ENCODE data around the gene EPN3. TPM values are rescaled to one million over a fixed set of nuclear protein-coding genes. Genes with fewer than 3 reads are reported as not detected.

EPN3 gene
- total RNA-seq, 1 donor from 2014 or later: 0.24 TPM

GRCh38 chr17:50498021-50498874 lies 34.3 kb upstream of the EPN3 start:
- no peaks in the 10 kb centered on the region for H3K9me3 ChIP-seq (ENCODE audit: low read depth)
- no peak overlapping the region for H2AFZ ChIP-seq (replicated peaks)
- H3K36me3 ChIP-seq: no peaks in the 10 kb centered on the region
- H3K4me1 Mint-ChIP-seq: peaks cover 16% of the 10 kb centered on the region
- DNase-seq (ENCODE audit: low spot score): no peak
- H3K9ac ChIP-seq: no peak overlapping the region
- H3K9me3 Mint-ChIP-seq: no peaks in the 10 kb centered on the region
- H3K4me3 Mint-ChIP-seq: no peak overlapping the region
- TF ChIP-seq EZH2phosphoT487 (IDR thresholded peaks at IDR 0.05) (no peak), CTCF (IDR thresholded peaks at IDR 0.05) (no peak), EZH2 (IDR thresholded peaks at IDR 0.05) (no peak)
- H3K27me3 Mint-ChIP-seq (ENCODE audit: insufficient read depth, low read depth): peaks cover 10% of the 10 kb centered on the region
- H3K27me3 ChIP-seq: no peaks in the 10 kb centered on the region
- H3K27ac ChIP-seq: no peak overlapping the region
- H3K4me1 ChIP-seq: peaks cover under 1% of the 10 kb centered on the region
- no peak overlapping the region for H3K4me3 ChIP-seq
- H3K4me2 ChIP-seq: no peak overlapping the region
- H3K79me2 ChIP-seq (ENCODE audit: low read depth): no peaks in the 10 kb centered on the region
- no peak overlapping the region for H3K27ac Mint-ChIP-seq
- H3K36me3 Mint-ChIP-seq: no peaks in the 10 kb centered on the region
- peaks cover 5% of the 10 kb centered on the region for H3F3A ChIP-seq (ENCODE audit: low read depth)
- no peaks in the 10 kb centered on the region for H4K20me1 ChIP-seq (ENCODE audit: low read depth)

GRCh38 chr17:50499270-50499669 lies 33.3 kb upstream of the EPN3 start:
- no peaks in the 10 kb centered on the region for H3K9me3 Mint-ChIP-seq
- no peaks in the 10 kb centered on the region for H3K36me3 ChIP-seq
- no peaks in the 10 kb centered on the region for H3K27me3 ChIP-seq
- H4K20me1 ChIP-seq (ENCODE audit: low read depth): no peaks in the 10 kb centered on the region
- H3K4me2 ChIP-seq: no peak overlapping the region
- H3K4me1 Mint-ChIP-seq: peaks cover 22% of the 10 kb centered on the region
- DNase-seq (ENCODE audit: low spot score): no peak
- no peak overlapping the region for H3K27ac Mint-ChIP-seq
- no peak overlapping the region for H3K4me3 Mint-ChIP-seq
- TF ChIP-seq EZH2 (IDR thresholded peaks at IDR 0.05): no peak
- no peak for TF ChIP-seq EZH2phosphoT487 (IDR thresholded peaks at IDR 0.05)
- TF ChIP-seq CTCF (IDR thresholded peaks at IDR 0.05): no peak
- H3K4me1 ChIP-seq: peaks cover 8% of the 10 kb centered on the region
- H3K79me2 ChIP-seq (ENCODE audit: low read depth): no peaks in the 10 kb centered on the region
- H3K9me3 ChIP-seq (ENCODE audit: low read depth): no peaks in the 10 kb centered on the region
- H3K9ac ChIP-seq: no peak overlapping the region
- H3K27me3 Mint-ChIP-seq (ENCODE audit: insufficient read depth, low read depth): peaks cover 15% of the 10 kb centered on the region
- peaks cover 5% of the 10 kb centered on the region for H3F3A ChIP-seq (ENCODE audit: low read depth)
- no peak overlapping the region for H2AFZ ChIP-seq (replicated peaks)
- H3K4me3 ChIP-seq: no peak overlapping the region
- no peaks in the 10 kb centered on the region for H3K36me3 Mint-ChIP-seq
- H3K27ac ChIP-seq: no peak overlapping the region

GRCh38 chr17:50499721-50500120 lies 32.8 kb upstream of the EPN3 start:
- H3K9ac ChIP-seq: no peak overlapping the region
- no peaks in the 10 kb centered on the region for H3K79me2 ChIP-seq (ENCODE audit: low read depth)
- Mint-ChIP-seq H3K36me3 (no peaks in the 10 kb centered on the region), H3K27me3 (ENCODE audit: insufficient read depth, low read depth) (peaks cover 15% of the 10 kb centered on the region), H3K9me3 (no peaks in the 10 kb centered on the region), H3K4me1 (peaks cover 24% of the 10 kb centered on the region), H3K4me3 (no peak overlapping the region), H3K27ac (no peak overlapping the region)
- no peaks in the 10 kb centered on the region for H3K9me3 ChIP-seq (ENCODE audit: low read depth)
- TF ChIP-seq EZH2 (IDR thresholded peaks at IDR 0.05): no peak
- no peak for TF ChIP-seq CTCF (IDR thresholded peaks at IDR 0.05)
- no peak for TF ChIP-seq EZH2phosphoT487 (IDR thresholded peaks at IDR 0.05)
- peaks cover 5% of the 10 kb centered on the region for H3F3A ChIP-seq (ENCODE audit: low read depth)
- H3K4me1 ChIP-seq: peaks cover 8% of the 10 kb centered on the region
- no peak overlapping the region for H3K4me3 ChIP-seq
- no peak overlapping the region for H2AFZ ChIP-seq (replicated peaks)
- H3K36me3 ChIP-seq: no peaks in the 10 kb centered on the region
- DNase-seq (ENCODE audit: low spot score): no peak
- H3K27ac ChIP-seq: no peak overlapping the region
- H3K27me3 ChIP-seq: no peaks in the 10 kb centered on the region
- no peak overlapping the region for H3K4me2 ChIP-seq
- no peaks in the 10 kb centered on the region for H4K20me1 ChIP-seq (ENCODE audit: low read depth)
